ENCODE measurements around the gene KLF9. TPM values are rescaled to one million over a fixed set of nuclear protein-coding genes. Genes with fewer than 3 reads are reported as not detected.
"Not testable (repeated sequence)": the region's sequence is repeated elsewhere in the genome, so short reads cannot be mapped to it uniquely, and the experiment has no call there.

Gene KLF9
- total RNA-seq, 1 experiment from 2014 or later = 1.0 TPM

- TF ChIP-seq, protein P1, sequence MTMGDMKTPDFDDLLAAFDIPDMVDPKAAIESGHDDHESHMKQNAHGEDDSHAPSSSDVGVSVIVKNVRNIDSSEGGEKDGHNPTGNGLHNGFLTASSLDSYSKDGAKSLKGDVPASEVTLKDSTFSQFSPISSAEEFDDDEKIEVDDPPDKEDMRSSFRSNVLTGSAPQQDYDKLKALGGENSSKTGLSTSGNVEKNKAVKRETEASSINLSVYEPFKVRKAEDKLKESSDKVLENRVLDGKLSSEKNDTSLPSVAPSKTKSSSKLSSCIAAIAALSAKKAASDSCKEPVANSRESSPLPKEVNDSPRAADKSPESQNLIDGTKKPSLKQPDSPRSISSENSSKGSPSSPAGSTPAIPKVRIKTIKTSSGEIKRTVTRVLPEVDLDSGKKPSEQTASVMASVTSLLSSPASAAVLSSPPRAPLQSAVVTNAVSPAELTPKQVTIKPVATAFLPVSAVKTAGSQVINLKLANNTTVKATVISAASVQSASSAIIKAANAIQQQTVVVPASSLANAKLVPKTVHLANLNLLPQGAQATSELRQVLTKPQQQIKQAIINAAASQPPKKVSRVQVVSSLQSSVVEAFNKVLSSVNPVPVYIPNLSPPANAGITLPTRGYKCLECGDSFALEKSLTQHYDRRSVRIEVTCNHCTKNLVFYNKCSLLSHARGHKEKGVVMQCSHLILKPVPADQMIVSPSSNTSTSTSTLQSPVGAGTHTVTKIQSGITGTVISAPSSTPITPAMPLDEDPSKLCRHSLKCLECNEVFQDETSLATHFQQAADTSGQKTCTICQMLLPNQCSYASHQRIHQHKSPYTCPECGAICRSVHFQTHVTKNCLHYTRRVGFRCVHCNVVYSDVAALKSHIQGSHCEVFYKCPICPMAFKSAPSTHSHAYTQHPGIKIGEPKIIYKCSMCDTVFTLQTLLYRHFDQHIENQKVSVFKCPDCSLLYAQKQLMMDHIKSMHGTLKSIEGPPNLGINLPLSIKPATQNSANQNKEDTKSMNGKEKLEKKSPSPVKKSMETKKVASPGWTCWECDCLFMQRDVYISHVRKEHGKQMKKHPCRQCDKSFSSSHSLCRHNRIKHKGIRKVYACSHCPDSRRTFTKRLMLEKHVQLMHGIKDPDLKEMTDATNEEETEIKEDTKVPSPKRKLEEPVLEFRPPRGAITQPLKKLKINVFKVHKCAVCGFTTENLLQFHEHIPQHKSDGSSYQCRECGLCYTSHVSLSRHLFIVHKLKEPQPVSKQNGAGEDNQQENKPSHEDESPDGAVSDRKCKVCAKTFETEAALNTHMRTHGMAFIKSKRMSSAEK (CRISPR knock-in tag; IDR thresholded peaks at IDR 0.05; ENCODE audit: borderline replicate concordance) = no peak
- no peak for TF ChIP-seq ZNF425 (CRISPR knock-in tag; conservative IDR thresholded peaks at IDR 0.05)
- no peak for TF ChIP-seq NFYB (CRISPR knock-in tag; conservative IDR thresholded peaks at IDR 0.05; ENCODE audit: low read depth)
- TF ChIP-seq, protein P2, sequence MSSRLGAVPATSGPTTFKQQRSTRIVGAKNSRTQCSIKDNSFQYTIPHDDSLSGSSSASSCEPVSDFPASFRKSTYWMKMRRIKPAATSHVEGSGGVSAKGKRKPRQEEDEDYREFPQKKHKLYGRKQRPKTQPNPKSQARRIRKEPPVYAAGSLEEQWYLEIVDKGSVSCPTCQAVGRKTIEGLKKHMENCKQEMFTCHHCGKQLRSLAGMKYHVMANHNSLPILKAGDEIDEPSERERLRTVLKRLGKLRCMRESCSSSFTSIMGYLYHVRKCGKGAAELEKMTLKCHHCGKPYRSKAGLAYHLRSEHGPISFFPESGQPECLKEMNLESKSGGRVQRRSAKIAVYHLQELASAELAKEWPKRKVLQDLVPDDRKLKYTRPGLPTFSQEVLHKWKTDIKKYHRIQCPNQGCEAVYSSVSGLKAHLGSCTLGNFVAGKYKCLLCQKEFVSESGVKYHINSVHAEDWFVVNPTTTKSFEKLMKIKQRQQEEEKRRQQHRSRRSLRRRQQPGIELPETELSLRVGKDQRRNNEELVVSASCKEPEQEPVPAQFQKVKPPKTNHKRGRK (CRISPR knock-in tag; IDR thresholded peaks at IDR 0.05; ENCODE audit: borderline replicate concordance) = no peak
- no peak for TF ChIP-seq ELF4 (CRISPR knock-in tag; IDR thresholded peaks at IDR 0.05; ENCODE audit: low read depth)
- TF ChIP-seq MXD4 (CRISPR knock-in tag; IDR thresholded peaks at IDR 0.05; ENCODE audit: borderline replicate concordance) = no peak
- TF ChIP-seq ATF3 (CRISPR knock-in tag; conservative IDR thresholded peaks at IDR 0.05) = no peak
- no peak for TF ChIP-seq AFF4 (CRISPR knock-in tag; IDR thresholded peaks at IDR 0.05; ENCODE audit: borderline replicate concordance)
- no peak for TF ChIP-seq RELA (CRISPR knock-in tag; IDR thresholded peaks at IDR 0.05; ENCODE audit: borderline replicate concordance)
- TF ChIP-seq RORB (CRISPR knock-in tag; IDR thresholded peaks at IDR 0.05) = no peak
These were observed 12.2 kb downstream of the KLF9 start (continued) for GRCh38 chr9:70402213-70402612.

- not testable (repeated sequence) for ATAC-seq
These were observed 13.2 kb downstream of the KLF9 start for GRCh38 chr9:70401241-70401640.

More at GRCh38 chr9:70401241-70401640, 13.2 kb downstream of the KLF9 start:
- POLR2A ChIA-PET = interaction anchor here (0.7 kb wide), 1 partner anchor 1047 kb away, joined by 6 read pairs; no protein-coding TSS in a partner anchor
- H3K4me1 Mint-ChIP-seq; CTCF ChIA-PET; H3K36me3 Mint-ChIP-seq; H3K9me3 Mint-ChIP-seq; DNase-seq (ENCODE audit: low spot score); H3K4me3 Mint-ChIP-seq; H3K27ac Mint-ChIP-seq: not testable (repeated sequence)
- peaks cover 11% of the 10 kb centered on the region for H3K27me3 Mint-ChIP-seq (ENCODE audit: low read depth)

Measured in WTC11 (cell line).